HFFc6 (cell line): ENCODE data around the gene WASHC4. TPM values are rescaled to one million over a fixed set of nuclear protein-coding genes. Genes with fewer than 3 reads are reported as not detected.

Experiments used
- DNase-seq: peaks from one replicate; pipeline ENCODE4 v3.0.0-alpha.2; 2018
- H3K27ac Mint-ChIP-seq: 2 replicates; pipeline ENCODE4 v1.8.0; 2020; ENCODE audit warnings: mild to moderate bottlenecking, mixed read lengths
- H3K27me3 Mint-ChIP-seq: 2 replicates; pipeline ENCODE4 v1.8.0; 2021; ENCODE audit warnings: mild to moderate bottlenecking, moderate library complexity, mixed read lengths; ENCODE audit not compliant: insufficient read depth
- H3K36me3 Mint-ChIP-seq: 2 replicates; pipeline ENCODE4 v1.8.0; 2021; ENCODE audit warnings: low read depth, mixed read lengths
- H3K4me1 Mint-ChIP-seq: 2 replicates; pipeline ENCODE4 v1.8.0; 2020; ENCODE audit warnings: low read depth, mixed read lengths
- H3K4me3 Mint-ChIP-seq: 2 replicates; pipeline ENCODE4 v1.8.0; 2020; ENCODE audit warnings: mild to moderate bottlenecking, moderate library complexity, mixed read lengths
- H3K9me3 Mint-ChIP-seq: 2 replicates; pipeline ENCODE4 v1.8.0; 2020; ENCODE audit warnings: mild to moderate bottlenecking, mixed read lengths
- total RNA-seq, 6 experiments: library from RNA; stranded (reverse); fragmentation: NEBNext Ultra II Directional; extraction: Animal tissue kit (Norgen Biotek cat#: 25700); gene quantifications; 2 replicates in 1 of 6; 3 replicates in 5 of 6; pipeline ENCODE4 v1.2.3, GENCODE V29; 2021
- TF ChIP-seq, protein P1 (sequence below): fragments of 200-600 bp; sonication (generic); IDR thresholded peaks from 2 replicates; pipeline ENCODE4 v1.5.0; 2021; ENCODE audit warnings: antibody characterized with exemption, mild to moderate bottlenecking

WASHC4 gene
- total RNA-seq, 6 experiments from 2014 or later: 41.6 to 47.3 (median 44.1) TPM

DNA sequence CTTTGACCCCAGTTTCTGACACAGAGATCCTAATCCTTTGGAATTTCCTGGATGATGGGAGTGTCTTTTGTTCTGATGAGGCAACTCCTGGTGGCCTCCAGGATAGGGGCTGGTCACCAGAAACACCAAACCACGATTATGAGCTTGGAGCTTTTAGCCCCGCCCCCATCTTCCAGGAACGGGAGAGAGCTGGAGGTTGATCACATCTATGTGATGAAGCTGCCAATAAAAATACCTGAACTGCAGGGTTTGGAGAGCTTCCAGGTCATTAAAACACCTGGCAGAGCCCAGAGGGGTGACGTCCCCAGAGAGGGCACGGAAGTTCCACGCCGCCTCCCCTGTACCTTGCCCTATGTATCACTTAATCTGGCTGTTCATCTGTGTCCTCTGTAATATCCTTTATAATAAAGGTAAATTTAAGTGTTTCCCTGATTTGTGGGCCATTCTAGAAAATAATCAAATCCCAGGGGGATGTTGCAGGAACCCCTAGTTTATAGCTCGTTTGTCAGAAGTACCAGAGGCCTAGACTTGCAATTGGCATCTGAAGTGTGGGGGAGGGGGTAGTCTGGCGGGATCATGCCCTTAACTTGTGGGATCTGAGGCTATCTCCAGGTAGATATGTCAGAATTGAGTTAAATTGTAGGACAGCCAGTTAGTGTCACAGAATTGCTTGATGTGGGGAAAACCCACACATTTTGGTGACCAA, 107.3 kb downstream of the WASHC4 start:
- H3K4me3 Mint-ChIP-seq: peak overlapping the region; percentile 36
- H3K36me3 Mint-ChIP-seq: peaks cover 80% of the 10 kb centered on the region
- no peaks in the 10 kb centered on the region for H3K9me3 Mint-ChIP-seq
- no peak for DNase-seq
- peak overlapping the region; percentile 68 for H3K27ac Mint-ChIP-seq
- TF ChIP-seq, protein P1, sequence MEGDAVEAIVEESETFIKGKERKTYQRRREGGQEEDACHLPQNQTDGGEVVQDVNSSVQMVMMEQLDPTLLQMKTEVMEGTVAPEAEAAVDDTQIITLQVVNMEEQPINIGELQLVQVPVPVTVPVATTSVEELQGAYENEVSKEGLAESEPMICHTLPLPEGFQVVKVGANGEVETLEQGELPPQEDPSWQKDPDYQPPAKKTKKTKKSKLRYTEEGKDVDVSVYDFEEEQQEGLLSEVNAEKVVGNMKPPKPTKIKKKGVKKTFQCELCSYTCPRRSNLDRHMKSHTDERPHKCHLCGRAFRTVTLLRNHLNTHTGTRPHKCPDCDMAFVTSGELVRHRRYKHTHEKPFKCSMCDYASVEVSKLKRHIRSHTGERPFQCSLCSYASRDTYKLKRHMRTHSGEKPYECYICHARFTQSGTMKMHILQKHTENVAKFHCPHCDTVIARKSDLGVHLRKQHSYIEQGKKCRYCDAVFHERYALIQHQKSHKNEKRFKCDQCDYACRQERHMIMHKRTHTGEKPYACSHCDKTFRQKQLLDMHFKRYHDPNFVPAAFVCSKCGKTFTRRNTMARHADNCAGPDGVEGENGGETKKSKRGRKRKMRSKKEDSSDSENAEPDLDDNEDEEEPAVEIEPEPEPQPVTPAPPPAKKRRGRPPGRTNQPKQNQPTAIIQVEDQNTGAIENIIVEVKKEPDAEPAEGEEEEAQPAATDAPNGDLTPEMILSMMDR: no peak
- H3K4me1 Mint-ChIP-seq: peaks cover 79% of the 10 kb centered on the region
- H3K27me3 Mint-ChIP-seq: no peaks in the 10 kb centered on the region; the same call in 1 of the 2 replicates

DNA sequence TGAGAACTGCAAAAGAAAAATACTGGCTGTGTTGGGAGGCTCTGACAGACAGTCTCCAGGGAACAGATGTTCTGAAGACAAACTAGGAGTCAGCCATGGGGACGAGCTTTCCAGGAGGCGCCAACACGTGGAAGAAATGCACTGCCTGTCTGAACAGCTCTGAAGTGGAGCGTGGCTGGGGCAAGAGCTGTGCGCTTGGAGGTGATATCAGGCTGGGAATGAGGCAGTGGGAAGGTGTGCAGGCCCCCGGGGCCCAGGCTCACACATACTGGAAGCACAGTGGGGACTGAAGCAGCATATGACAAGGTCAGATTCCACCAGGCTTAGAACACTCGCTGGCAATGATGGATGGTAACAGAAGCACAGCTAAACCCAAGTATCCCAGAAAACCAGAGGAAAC, 110.9 kb downstream of the WASHC4 start:
- H3K36me3 Mint-ChIP-seq: peaks cover 78% of the 10 kb centered on the region
- no peaks in the 10 kb centered on the region for H3K9me3 Mint-ChIP-seq
- H3K27me3 Mint-ChIP-seq: no peaks in the 10 kb centered on the region; the same call in 1 of the 2 replicates
- TF ChIP-seq, protein P1: no peak
- no peak for DNase-seq
- H3K4me3 Mint-ChIP-seq: no peak overlapping the region
- peaks cover 79% of the 10 kb centered on the region for H3K4me1 Mint-ChIP-seq
- peak overlapping the region; percentile 40; the same call in 1 of the 2 replicates for H3K27ac Mint-ChIP-seq

Other genes with a start within 250 kb of the WASHC4 start
- 1 to 10 TPM; 6.7 to 9.4 (median 7.6) TPM for gene SLC41A2, start 149.4 kb upstream of the WASHC4 start, total RNA-seq
- 10 to 100 TPM; 13.7 to 16.1 (median 14.0) TPM for gene NOPCHAP1, start 121.4 kb upstream of the WASHC4 start, total RNA-seq
- 10 to 100 TPM; 36.9 to 50.8 (median 41.6) TPM for gene ALDH1L2, start 23.3 kb upstream of the WASHC4 start, total RNA-seq
- gene APPL2, start 128.4 kb downstream of the WASHC4 start, total RNA-seq: 10 to 100 TPM; 67.9 to 98.4 (median 87.8) TPM
- gene C12orf75, start 223.0 kb downstream of the WASHC4 start, total RNA-seq: 1,000 to 10,000 TPM; 1,007 to 1,412 (median 1,300) TPM